Lower leg skin (tissue), 4 donors: Measurements from ENCODE around the gene SLC36A3. TPM values are rescaled to one million over a fixed set of nuclear protein-coding genes. Genes with fewer than 3 reads are reported as not detected.

Experiments
- DNase-seq, 2 donors: peaks; one replicate each; pipeline ENCODE4 v3.0.0-alpha.2; 2019; ENCODE audit warnings: low spot score in 2 of 2
- H3K4me3 ChIP-seq: fragments of 200-600 bp; sonication (generic); 2 replicates; pipeline ENCODE4 v1.5.1; 2017; ENCODE audit warnings: mild to moderate bottlenecking, low read depth; ENCODE audit not compliant: poor library complexity, severe bottlenecking
- POLR2A ChIP-seq, 2 donors: fragments of 450-650 bp; IDR thresholded peaks; one replicate each; pipeline ENCODE4 v1.6.1; 2016 to 2017; ENCODE audit warnings: antibody characterized with exemption in 2 of 2, mild to moderate bottlenecking in 1 of 2, moderate library complexity in 1 of 2
- WGBS, 2 donors: methylation state at CpG; one replicate each; pipeline ENCODE4 v1.1.5; 2018; 5-methylcytosine and 5-hydroxymethylcytosine counted together
- intact Hi-C: fragments of 100-400 bp; cut with DNase I; formaldehyde crosslinking; loops from one replicate; pipeline ENCODE4 v1.15.0; 2023; ENCODE audit warnings: low total_unique reads
- total RNA-seq, 4 donors: library from RNA; depleted of rRNA; stranded (reverse); fragments of >200 nt; gene quantifications; one replicate each; pipeline ENCODE4 v1.1.0, GENCODE V29; 2016
- TF ChIP-seq, protein P1 (sequence below), 3 donors: fragments of 450-650 bp; IDR thresholded peaks; one replicate each; pipeline ENCODE4 v1.5.1; 2016; ENCODE audit warnings: antibody characterized with exemption in 3 of 3, mild to moderate bottlenecking in 3 of 3, moderate library complexity in 2 of 3

SLC36A3 gene
- total RNA-seq, 4 donors from 2014 or later = not detected

- intact Hi-C loops = no loop called here
- WGBS, 2 donors = 74 to 88% methylated on average over 5 of the region's 5 CpGs
- TF ChIP-seq POLR2A (IDR thresholded peaks at IDR 0.05) = no peak
- TF ChIP-seq, protein P1, sequence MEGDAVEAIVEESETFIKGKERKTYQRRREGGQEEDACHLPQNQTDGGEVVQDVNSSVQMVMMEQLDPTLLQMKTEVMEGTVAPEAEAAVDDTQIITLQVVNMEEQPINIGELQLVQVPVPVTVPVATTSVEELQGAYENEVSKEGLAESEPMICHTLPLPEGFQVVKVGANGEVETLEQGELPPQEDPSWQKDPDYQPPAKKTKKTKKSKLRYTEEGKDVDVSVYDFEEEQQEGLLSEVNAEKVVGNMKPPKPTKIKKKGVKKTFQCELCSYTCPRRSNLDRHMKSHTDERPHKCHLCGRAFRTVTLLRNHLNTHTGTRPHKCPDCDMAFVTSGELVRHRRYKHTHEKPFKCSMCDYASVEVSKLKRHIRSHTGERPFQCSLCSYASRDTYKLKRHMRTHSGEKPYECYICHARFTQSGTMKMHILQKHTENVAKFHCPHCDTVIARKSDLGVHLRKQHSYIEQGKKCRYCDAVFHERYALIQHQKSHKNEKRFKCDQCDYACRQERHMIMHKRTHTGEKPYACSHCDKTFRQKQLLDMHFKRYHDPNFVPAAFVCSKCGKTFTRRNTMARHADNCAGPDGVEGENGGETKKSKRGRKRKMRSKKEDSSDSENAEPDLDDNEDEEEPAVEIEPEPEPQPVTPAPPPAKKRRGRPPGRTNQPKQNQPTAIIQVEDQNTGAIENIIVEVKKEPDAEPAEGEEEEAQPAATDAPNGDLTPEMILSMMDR (IDR thresholded peaks at IDR 0.05) = no peak
- DNase-seq = no peak
- no peak overlapping the region for H3K4me3 ChIP-seq
These were observed 54.3 kb downstream of the SLC36A3 start for GRCh38 chr5:151249281-151249680.

- no peak overlapping the region for H3K4me3 ChIP-seq
- intact Hi-C loops = no loop called here
- TF ChIP-seq, protein P1 (IDR thresholded peaks at IDR 0.05) = no peak
- no peak for TF ChIP-seq POLR2A (IDR thresholded peaks at IDR 0.05)
- DNase-seq = peak in 1 of 2 donors; percentile 12
- 50 to 77% methylated on average over 2 of the region's 2 CpGs for WGBS, 2 donors
These were observed 54.9 kb downstream of the SLC36A3 start for GRCh38 chr5:151248651-151249050.

- WGBS, 2 donors = 69 to 84% methylated on average over 4 of the region's 4 CpGs
- intact Hi-C loops = loop anchor here (1.0 kb wide), 1 partner anchor 22 kb away; no protein-coding TSS in a partner anchor
- DNase-seq = no peak
- TF ChIP-seq POLR2A (IDR thresholded peaks at IDR 0.05) = no peak
- TF ChIP-seq, protein P1 (IDR thresholded peaks at IDR 0.05) = no peak
- H3K4me3 ChIP-seq = no peak overlapping the region
These were observed 57.8 kb downstream of the SLC36A3 start for GRCh38 chr5:151245680-151246219.

DNA sequence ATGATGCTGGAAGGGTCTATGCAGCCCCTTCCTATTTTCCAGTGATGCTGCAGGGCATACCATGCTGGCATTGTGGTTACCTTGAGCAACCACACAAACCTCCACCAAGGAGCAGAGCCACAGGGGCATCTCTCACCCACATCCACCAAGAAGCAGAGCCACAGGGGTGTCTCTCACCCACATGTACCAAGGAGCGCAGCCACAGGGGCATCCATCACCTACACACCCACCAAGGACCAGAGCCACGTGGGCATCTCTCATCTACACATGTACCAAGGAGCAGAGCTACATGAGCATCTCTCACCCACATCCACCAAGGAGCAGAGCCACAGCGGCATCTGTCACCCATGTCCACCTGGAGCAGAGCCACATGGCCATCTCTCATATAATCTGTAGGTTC, 59.4 kb downstream of the SLC36A3 start:
- no peak for TF ChIP-seq POLR2A (IDR thresholded peaks at IDR 0.05)
- TF ChIP-seq, protein P1 (IDR thresholded peaks at IDR 0.05) = no peak
- 94 to 97% methylated on average over 3 of the region's 3 CpGs for WGBS, 2 donors
- DNase-seq = no peak
- intact Hi-C loops = no loop called here
- no peak overlapping the region for H3K4me3 ChIP-seq

DNA sequence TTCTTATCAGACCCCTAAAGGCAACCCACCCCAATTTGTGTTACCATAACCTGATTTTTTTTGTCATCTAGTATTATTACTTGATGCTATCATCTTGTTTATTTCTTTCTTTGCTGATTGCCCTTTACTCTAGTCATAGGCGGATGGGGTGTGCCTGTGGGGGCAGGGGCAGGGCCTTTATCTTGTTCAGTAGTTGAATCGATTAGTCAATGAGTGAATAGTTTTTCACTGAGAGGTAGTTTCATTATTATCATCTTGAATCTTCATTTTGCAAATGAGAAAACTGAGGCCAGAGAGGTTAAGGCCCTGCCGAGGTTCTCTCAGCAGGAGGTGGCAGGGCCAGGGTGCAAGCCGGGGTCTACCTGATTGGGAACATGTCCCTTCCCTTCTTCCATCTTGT, 60.0 kb downstream of the SLC36A3 start:
- DNase-seq = no peak
- no peak overlapping the region for H3K4me3 ChIP-seq
- intact Hi-C loops = no loop called here
- WGBS, 2 donors = 90 to 94% methylated on average over 4 of the region's 4 CpGs
- TF ChIP-seq, protein P1 (IDR thresholded peaks at IDR 0.05) = no peak
- no peak for TF ChIP-seq POLR2A (IDR thresholded peaks at IDR 0.05)

DNA sequence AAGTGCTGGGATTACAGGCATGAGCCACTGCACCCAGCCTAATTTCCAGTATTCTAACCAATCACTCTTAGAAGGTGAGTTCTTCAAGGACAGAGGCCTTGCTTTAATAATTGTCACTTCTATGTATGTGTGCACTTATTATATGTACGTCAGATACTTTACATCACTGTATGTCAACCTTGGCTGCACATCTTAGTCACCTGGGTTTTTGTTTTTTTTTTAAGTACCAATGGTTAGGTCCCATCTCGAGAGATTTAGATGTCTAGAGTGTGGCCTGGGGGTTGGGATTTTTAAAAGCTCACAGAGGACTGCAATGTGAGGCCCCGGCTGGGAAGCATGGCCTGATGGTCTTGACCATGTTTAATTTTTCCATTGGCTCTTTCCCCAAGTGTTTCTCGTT, 60.4 kb downstream of the SLC36A3 start:
- no peak for DNase-seq
- no peak overlapping the region for H3K4me3 ChIP-seq
- WGBS, 2 donors = 90 to 92% methylated on average over 4 of the region's 4 CpGs
- no peak for TF ChIP-seq POLR2A (IDR thresholded peaks at IDR 0.05)
- TF ChIP-seq, protein P1 (IDR thresholded peaks at IDR 0.05) = no peak
- intact Hi-C loops = no loop called here
